ENCODE results near the gene DHFR2.
"Not testable (repeated sequence)": the region's sequence is repeated elsewhere in the genome, so short reads cannot be mapped to it uniquely, and the experiment has no call there.

Gene DHFR2

GRCh38 chr3:94062513-94063404 is at the start of gene DHFR2, which contains the start of gene NSUN3:
DHFR2 (minus strand) TSS chr3:94062916; CDS start chr3:94061511, 1,405 bp downstream.
NSUN3 (plus strand) TSS chr3:94063061; CDS start chr3:94063127, 66 bp downstream.
- peak; percentile 96 for DNase-seq (ENCODE audit: low spot score)

- DNase-seq (ENCODE audit: low spot score), result no peak
These were observed 48.1 kb upstream of the DHFR2 start for GRCh38 chr3:94110854-94111253.

- DNase-seq (ENCODE audit: low spot score), result not testable (repeated sequence)
These were observed 47.5 kb upstream of the DHFR2 start for GRCh38 chr3:94110232-94110631.

- no peak for DNase-seq (ENCODE audit: low spot score)
These were observed 43.6 kb upstream of the DHFR2 start for GRCh38 chr3:94106268-94106667.

- peak; percentile 11 for DNase-seq (ENCODE audit: low spot score)
These were observed 39.1 kb upstream of the DHFR2 start for GRCh38 chr3:94101860-94102259.

- DNase-seq (ENCODE audit: low spot score), result no peak
These were observed 36.6 kb upstream of the DHFR2 start for GRCh38 chr3:94099311-94099710.

GRCh38 chr3:94098452-94098851 is 35.7 kb upstream of the DHFR2 start:
- DNase-seq (ENCODE audit: low spot score), result peak; percentile 13

- DNase-seq (ENCODE audit: low spot score), result no peak
These were observed 32.4 kb upstream of the DHFR2 start for GRCh38 chr3:94095111-94095510.

- DNase-seq (ENCODE audit: low spot score), result no peak
These were observed 30.4 kb upstream of the DHFR2 start for GRCh38 chr3:94093151-94093550.

GRCh38 chr3:94092086-94092485 is 29.4 kb upstream of the DHFR2 start:
- DNase-seq (ENCODE audit: low spot score), result no peak

GRCh38 chr3:94089126-94089525 is 26.4 kb upstream of the DHFR2 start:
- DNase-seq (ENCODE audit: low spot score), result no peak

GRCh38 chr3:94083261-94083660 is 20.5 kb upstream of the DHFR2 start:
- no peak for DNase-seq (ENCODE audit: low spot score)

GRCh38 chr3:94082391-94082937 is 19.7 kb upstream of the DHFR2 start:
- DNase-seq (ENCODE audit: low spot score), result no peak

GRCh38 chr3:94081884-94082283 is 19.2 kb upstream of the DHFR2 start:
- DNase-seq (ENCODE audit: low spot score), result no peak

GRCh38 chr3:94080552-94080951 is 17.8 kb upstream of the DHFR2 start:
- not testable (repeated sequence) for DNase-seq (ENCODE audit: low spot score)

- no peak for DNase-seq (ENCODE audit: low spot score)
These were observed 13.3 kb upstream of the DHFR2 start for GRCh38 chr3:94076055-94076454.

- DNase-seq (ENCODE audit: low spot score), result no peak
These were observed 9.1 kb upstream of the DHFR2 start for GRCh38 chr3:94071713-94072284.

- no peak for DNase-seq (ENCODE audit: low spot score)
These were observed 7.7 kb upstream of the DHFR2 start for GRCh38 chr3:94070341-94070911.

- peak; percentile 41 for DNase-seq (ENCODE audit: low spot score)
These were observed 6.6 kb upstream of the DHFR2 start for GRCh38 chr3:94069194-94069813.

- no peak for DNase-seq (ENCODE audit: low spot score)
These were observed 4.1 kb upstream of the DHFR2 start for GRCh38 chr3:94066506-94067500.

Data from COLO829 (cell line).